K562 (cell line): ENCODE results near the gene CALML3. TPM values are rescaled to one million over a fixed set of nuclear protein-coding genes. Genes with fewer than 3 reads are reported as not detected.

Source experiments
- ATAC-seq: fragments of 200-7000 bp; cut with Tn5 transposase; 3 replicates; pipeline ENCODE4 v1.9.1; 2020; ENCODE audit warnings: moderate library complexity
- BruUV-seq: library from RNA; stranded (reverse); fragments of 400-500 nt; replicated peaks from 2 replicates; lab custom pipeline; 2021; lab: Mats Ljungman, UMichigan
- CTCF ChIA-PET: fragments of 300-600 bp; formaldehyde crosslinking; extraction: SDS; loops from one replicate; lab custom pipeline; 2021; ENCODE audit warnings: low intra/inter-chr PET ratio; lab: Yijun Ruan, JAX
- POLR2A ChIA-PET: fragments of 300-600, 350-650 bp; sonication (Branson Sonifier 250); formaldehyde crosslinking; extraction: SDS; loops from one replicate; lab custom pipeline; 2021; ENCODE audit warnings: antibody characterized with exemption, inconsistent platforms; lab: Yijun Ruan, JAX
- DNase-seq, 4 experiments: peaks; one replicate each; pipeline versions ENCODE4 v3.0.0 to v3.0.0-alpha.2; 2011 to 2018; ENCODE audit warnings: low spot score in 3 of 4, mixed read lengths in 3 of 4; ENCODE audit errors: extremely low read depth in 1 of 4
- FAIRE-seq: peaks from 2 replicates; lab custom pipeline; 2011; peaks lifted over from hg19 to GRCh38; lab: Jason Lieb, UNC
- H2AFZ ChIP-seq: 2 replicates; pipeline ENCODE4 v1.6.0; 2011; ENCODE audit warnings: low read depth, low read length, control low read depth, inconsistent platforms
- H3K27ac ChIP-seq: fragments of 200-600 bp; 3 replicates; pipeline ENCODE4 v1.8.0; 2011; ENCODE audit warnings: low read depth, mild to moderate bottlenecking, control low read depth, inconsistent platforms, low read length, moderate library complexity, mixed read lengths; ENCODE audit errors: extremely low read depth
- H3K27me3 ChIP-seq, 2 experiments: fragments of 300-600 bp in 1 of 2; 2 replicates in 1 of 2; 3 replicates in 1 of 2; pipeline versions ENCODE4 v1.6.0 to v1.8.0; 2011; ENCODE audit warnings: inconsistent platforms in 2 of 2, low read length in 2 of 2, mild to moderate bottlenecking in 1 of 2, mixed read lengths in 1 of 2, moderate library complexity in 1 of 2; ENCODE audit not compliant: control insufficient read depth in 2 of 2, insufficient read depth in 2 of 2
- H3K36me3 ChIP-seq: fragments of 300-600 bp; 3 replicates; pipeline ENCODE4 v1.8.0; 2011; ENCODE audit warnings: mild to moderate bottlenecking, low read length, inconsistent platforms; ENCODE audit not compliant: control insufficient read depth, insufficient read depth
- H3K4me1 ChIP-seq, 2 experiments: fragments of 200-600 bp in 1 of 2; replicated peaks in 1 of 2; 2 replicates in 1 of 2; 3 replicates in 1 of 2; pipeline versions ENCODE4 v1.5.1 to v1.8.0; 2011; ENCODE audit warnings: inconsistent platforms in 2 of 2, low read length in 2 of 2, mild to moderate bottlenecking in 1 of 2, mixed read lengths in 1 of 2, moderate library complexity in 1 of 2; ENCODE audit not compliant: control insufficient read depth in 2 of 2, insufficient read depth in 2 of 2
- H3K4me2 ChIP-seq: 2 replicates; pipeline ENCODE4 v1.6.1; 2011; ENCODE audit warnings: low read length, control low read depth, inconsistent platforms, mixed read lengths; ENCODE audit not compliant: insufficient read depth
- H3K4me3 ChIP-seq: fragments of 200-600 bp; sonication (generic), shearing (Covaris generic); 2 replicates; pipeline ENCODE4 v1.5.1; 2016; ENCODE audit warnings: control low read depth, inconsistent platforms
- H3K79me2 ChIP-seq: fragments of 200-600 bp; 3 replicates; pipeline ENCODE4 v1.8.0; 2011; ENCODE audit warnings: low read length, inconsistent platforms; ENCODE audit not compliant: control insufficient read depth, insufficient read depth
- H3K9ac ChIP-seq, 2 experiments: 2 replicates each; pipeline versions ENCODE4 v1.6.0 to v1.6.1; 2011; ENCODE audit warnings: low read depth in 2 of 2, low read length in 2 of 2, control low read depth in 1 of 2, inconsistent platforms in 1 of 2, mild to moderate bottlenecking in 1 of 2, mixed read lengths in 1 of 2; ENCODE audit not compliant: insufficient read depth in 1 of 2
- H3K9me1 ChIP-seq: one replicate; pipeline ENCODE4 v1.6.0; 2011; ENCODE audit warnings: inconsistent platforms, mild to moderate bottlenecking, low read length, moderate library complexity; ENCODE audit not compliant: control insufficient read depth, insufficient read depth
- H3K9me3 ChIP-seq: replicated peaks from 2 replicates; pipeline ENCODE4 v1.5.1; 2011; ENCODE audit warnings: low read depth, low read length, inconsistent platforms; ENCODE audit not compliant: control insufficient read depth, insufficient read depth
- H4K20me1 ChIP-seq: replicated peaks from 2 replicates; pipeline ENCODE4 v1.6.1; 2011; ENCODE audit warnings: low read length, inconsistent platforms, mixed read lengths; ENCODE audit not compliant: control insufficient read depth, insufficient read depth
- ATF7 ChIP-seq: fragments of 450-650 bp; IDR thresholded peaks from 2 replicates; pipeline ENCODE4 v1.7.1; 2014; ENCODE audit warnings: mild to moderate bottlenecking, moderate library complexity
- DMBX1 ChIP-seq: fragments of 250-450 bp; sonication (Bioruptor Pico); IDR thresholded peaks from 2 replicates; pipeline ENCODE4 v1.8.0; 2022; ENCODE audit warnings: inconsistent platforms, mild to moderate bottlenecking, moderate library complexity, borderline replicate concordance
- EGR1 ChIP-seq: fragments of 450-650 bp; conservative IDR thresholded peaks from 2 replicates; pipeline ENCODE4 v1.6.1; 2017; ENCODE audit warnings: mild to moderate bottlenecking
- EZH2 ChIP-seq: IDR thresholded peaks from 2 replicates; pipeline ENCODE4 v1.6.1; 2012; ENCODE audit warnings: low read depth, mild to moderate bottlenecking, inconsistent platforms, low read length, borderline replicate concordance
- FOXM1 ChIP-seq, 2 experiments: fragments of 450-650 bp in 1 of 2; sonication (generic) in 1 of 2; formaldehyde crosslinking in 1 of 2; IDR thresholded peaks; 2 replicates each; pipeline versions ENCODE4 v1.6.1 to v1.9.0; 2017 to 2022; ENCODE audit warnings: low read depth in 2 of 2, mild to moderate bottlenecking in 2 of 2, missing genetic modification reagents in 1 of 2, moderate library complexity in 1 of 2
- HCFC1 ChIP-seq: IDR thresholded peaks from 2 replicates; pipeline ENCODE4 v1.6.1; 2012; ENCODE audit warnings: low read depth, low read length, improper control_type of control experiment
- HDAC1 ChIP-seq, 2 experiments: fragments of 450-650 bp; IDR thresholded peaks; 2 replicates each; pipeline ENCODE4 v1.6.1; 2016 to 2017; ENCODE audit warnings: inconsistent platforms in 1 of 2, mild to moderate bottlenecking in 1 of 2, moderate library complexity in 1 of 2
- LEF1 ChIP-seq: fragments of 450-650 bp; IDR thresholded peaks from 2 replicates; pipeline ENCODE4 v1.6.1; 2016; ENCODE audit warnings: mild to moderate bottlenecking
- MECOM ChIP-seq: fragments of 250-450 bp; sonication (Bioruptor Pico); IDR thresholded peaks from 2 replicates; pipeline ENCODE4 v1.8.0; 2022; ENCODE audit warnings: inconsistent platforms
- MTA2 ChIP-seq: fragments of 450-650 bp; IDR thresholded peaks from 2 replicates; pipeline ENCODE4 v1.6.1; 2016; ENCODE audit warnings: low read depth
- POLR2A ChIP-seq: fragments of 450-650 bp; conservative IDR thresholded peaks from 2 replicates; pipeline ENCODE4 v1.6.1; 2016
- POLR2B ChIP-seq: fragments of 450-650 bp; IDR thresholded peaks from 2 replicates; pipeline ENCODE4 v1.6.1; 2018; ENCODE audit warnings: low read depth; ENCODE audit not compliant: partially characterized antibody
- POU5F1 ChIP-seq: fragments of 150-350 bp; IDR thresholded peaks from 2 replicates; pipeline ENCODE4 v1.6.1; 2014; ENCODE audit warnings: borderline replicate concordance, low read length, low read depth, mild to moderate bottlenecking; ENCODE audit not compliant: partially characterized antibody
- RAD21 ChIP-seq, 2 experiments: fragments of 250-450 bp in 1 of 2; fragments of 450-650 bp in 1 of 2; sonication (Bioruptor Pico) in 1 of 2; formaldehyde crosslinking in 1 of 2; IDR thresholded peaks in 1 of 2; conservative IDR thresholded peaks in 1 of 2; 2 replicates each; pipeline versions ENCODE4 v1.4.0 to v1.8.0; 2020 to 2022; ENCODE audit warnings: mild to moderate bottlenecking in 2 of 2, moderate library complexity in 1 of 2
- SMAD1 ChIP-seq: fragments of 150-350 bp; IDR thresholded peaks from 2 replicates; pipeline ENCODE4 v1.6.1; 2014; ENCODE audit warnings: low read length, low read depth; ENCODE audit not compliant: partially characterized antibody
- SMAD3 ChIP-seq: fragments of 450-650 bp; formaldehyde crosslinking; conservative IDR thresholded peaks from 2 replicates; pipeline ENCODE4 v1.4.0; 2020; ENCODE audit warnings: mild to moderate bottlenecking
- SMARCE1 ChIP-seq: fragments of 450-650 bp; IDR thresholded peaks from 2 replicates; pipeline ENCODE4 v1.7.1; 2016; ENCODE audit warnings: mild to moderate bottlenecking
- TEAD1 ChIP-seq, 2 experiments: fragments of 450-650 bp in 1 of 2; sonication (generic) in 1 of 2; formaldehyde crosslinking; IDR thresholded peaks; 2 replicates each; pipeline versions ENCODE4 v1.4.0 to v1.8.0; 2020 to 2022; ENCODE audit warnings: mild to moderate bottlenecking in 2 of 2, missing genetic modification reagents in 1 of 2
- TFAP4 ChIP-seq: sonication (generic); formaldehyde crosslinking; IDR thresholded peaks from 2 replicates; pipeline ENCODE4 v1.8.0; 2022; ENCODE audit warnings: missing genetic modification reagents, mild to moderate bottlenecking, moderate library complexity, borderline replicate concordance
- THAP7 ChIP-seq: fragments of 250-450 bp; sonication (Bioruptor Pico); IDR thresholded peaks from 2 replicates; pipeline ENCODE4 v1.5.0; 2021
- ZNF561 ChIP-seq: fragments of 450-650 bp; formaldehyde crosslinking; conservative IDR thresholded peaks from 2 replicates; pipeline ENCODE4 v1.4.0; 2020; ENCODE audit warnings: mild to moderate bottlenecking, moderate library complexity
- ZNF764 ChIP-seq: fragments of 250-450 bp; sonication (Bioruptor Pico); IDR thresholded peaks from 2 replicates; pipeline ENCODE4 v1.4.0; 2020; ENCODE audit warnings: low read depth, mild to moderate bottlenecking, moderate library complexity
- WGBS: fragments of 100-300 bp; shearing (Covaris generic); methylation state at CpG from one replicate; pipeline ENCODE4 v1.1.6; 2016; ENCODE audit warnings: low coverage, mixed read lengths; ENCODE audit not compliant: insufficient coverage; ENCODE audit errors: missing lambda C conversion rate; 5-methylcytosine and 5-hydroxymethylcytosine counted together
- in situ Hi-C: fragments of 300-500 bp; cut with MboI; formaldehyde crosslinking; loops from 4 replicates; pipeline ENCODE4 v1.15.0; 2018; ENCODE audit warnings: inconsistent platforms, mixed read lengths
- intact Hi-C: fragments of 100-400 bp; cut with micrococcal nuclease; formaldehyde crosslinking; loops from 2 replicates; pipeline ENCODE4 v1.14.2; 2022
- polyA plus RNA-seq, 8 experiments: library from polyadenylated mRNA; depleted of rRNA in 4 of 8; stranded (reverse) in 5 of 8; unstranded in 3 of 8; fragments of >200 nt; fragmentation: Nextera tagmentation in 2 of 8; fragmentation: Illumina TruSeq in 1 of 8; extraction: Ambion mirVana in 2 of 8; extraction: Trizol in 1 of 8; gene quantifications; 2 replicates each; pipeline versions ENCODE4 v1.2.1 to v1.2.3, GENCODE V29; 2011 to 2014; ENCODE audit warnings: inconsistent platforms in 1 of 8, missing spikeins in 1 of 8
- total RNA-seq, 7 experiments: library from RNA; depleted of rRNA in 6 of 7; stranded (reverse); fragments of >200 nt in 6 of 7; fragmentation: Illumina TruSeq in 2 of 7; extraction: Trizol in 2 of 7; gene quantifications; 2 replicates each; pipeline versions ENCODE4 v1.2.1 to v1.2.3, GENCODE V29; 2011 to 2021; ENCODE audit warnings: low replicate concordance in 1 of 7

CALML3 gene
- total and polyA plus RNA-seq, 9 of the 15 experiments (the other 6 are each of a cell fraction or from before 2014, with no cell fraction given): not detected

- H3K9me3 ChIP-seq: no peaks in the 10 kb centered on the region
- H3K27ac ChIP-seq: peak overlapping the region; percentile 94
- ChIA-PET POLR2A (interaction anchor here (0.6 to 7.0 kb wide), 4 partner anchors 11 to 631 kb away, joined by 3 to 43 read pairs (median 7); no protein-coding TSS in a partner anchor), CTCF (no interaction called here)
- peaks cover 48 to 49% of the 10 kb centered on the region in 2 experiments for H3K4me1 ChIP-seq
- H3K36me3 ChIP-seq: peaks cover 20% of the 10 kb centered on the region
- no peaks in the 10 kb centered on the region for H3K27me3 ChIP-seq
- H3K79me2 ChIP-seq: peaks cover 96% of the 10 kb centered on the region
- H3K4me3 ChIP-seq: peak overlapping the region; percentile 47
- H3K4me2 ChIP-seq: peak overlapping the region; percentile 100
- BruUV-seq: no TSS peak
- H3K9ac ChIP-seq: peak overlapping the region; percentile 85 to 95
- ATAC-seq (peak; percentile 62), FAIRE-seq (peak; percentile 93), DNase-seq (peak; percentile 81 to 95 (median 87))
- 1% methylated on average over 13 of the region's 14 CpGs for WGBS
- no peak overlapping the region for H2AFZ ChIP-seq
- intact Hi-C loops: loop anchor here (1.0 to 5.0 kb wide), 3 partner anchors 17 to 68 kb away; no protein-coding TSS in a partner anchor
- no peaks in the 10 kb centered on the region for H3K9me1 ChIP-seq
- in situ Hi-C loops: no loop called here
- H4K20me1 ChIP-seq: no peaks in the 10 kb centered on the region
- peak; percentile 60 for TF ChIP-seq SMAD1
- no peak for TF ChIP-seq TEAD1 (CRISPR knock-in tag; IDR thresholded peaks at IDR 0.05)
- TF ChIP-seq MECOM: peak; percentile 63
- peak; percentile 87 for TF ChIP-seq MTA2
- TF ChIP-seq TFAP4 (CRISPR knock-in tag): peak; percentile 71; the same call in 1 of the 2 replicates
- TF ChIP-seq SMARCE1: peak; percentile 86
- no peak for TF ChIP-seq ZNF764
- TF ChIP-seq FOXM1 (IDR thresholded peaks at IDR 0.05; ENCODE audit: low read depth): peak; percentile 78
- no peak for TF ChIP-seq FOXM1 (CRISPR knock-in tag; IDR thresholded peaks at IDR 0.05; ENCODE audit: low read depth)
- TF ChIP-seq ZNF561: no peak
- TF ChIP-seq POLR2A: peak; percentile 70
- TF ChIP-seq HCFC1: no peak
- TF ChIP-seq RAD21 (CRISPR knock-in tag; conservative IDR thresholded peaks at IDR 0.05 in 1 of 2, IDR thresholded peaks at IDR 0.05 in 1 of 2): peak in 1 of 2 experiments; percentile 27; a peak in 1 of 4 replicates
- TF ChIP-seq EZH2: no peak
- peak; percentile 9; the same call in 1 of the 2 replicates for TF ChIP-seq SMAD3 (CRISPR knock-in tag)
- TF ChIP-seq DMBX1: peak; percentile 77; the same call in 1 of the 2 replicates
- TF ChIP-seq POU5F1: no peak
- TF ChIP-seq POLR2B: peak; percentile 52
- TF ChIP-seq LEF1: peak; percentile 63
- TF ChIP-seq ATF7: peak; percentile 30; the same call in 1 of the 2 replicates
- TF ChIP-seq THAP7 (CRISPR knock-in tag): peak; percentile 61; the same call in 1 of the 2 replicates
- peak; percentile 86 for TF ChIP-seq EGR1
- TF ChIP-seq HDAC1 (IDR thresholded peaks at IDR 0.05): peak in 1 of 2 experiments; percentile 54; a peak in 1 of 4 replicates
Measured at GRCh38 chr10:5479481-5480161, 45.1 kb upstream of the CALML3 start.
